HG03095 (cell line): Measurements from ENCODE around the gene HARBI1.
A peak's percentile ranks its signal among the peaks of the same experiment; 100 is the strongest.

Experiments used
- ATAC-seq: cut with Tn5 transposase; IDR thresholded peaks from one replicate; pipeline ENCODE4 v1.9.1; 2021; ENCODE audit warnings: moderate library complexity; ENCODE audit not compliant: unreplicated experiment

HARBI1 gene

GRCh38 chr11:46617134-46617971, at the start of gene HARBI1, which contains the start of gene ATG13:
TSS of gene HARBI1 (minus strand) at chr11:46617227. CDS start at chr11:46616237, 990 bp downstream.
TSS of gene ATG13 (plus strand) at chr11:46617553. CDS start at chr11:46644292, 26,739 bp downstream.
- peak; percentile 95 for ATAC-seq

GRCh38 chr11:46666516-46666915, 49.5 kb upstream of the HARBI1 start:
- no peak for ATAC-seq

GRCh38 chr11:46665356-46665755, 48.3 kb upstream of the HARBI1 start:
- no peak for ATAC-seq

GRCh38 chr11:46664612-46665011, 47.6 kb upstream of the HARBI1 start:
- no peak for ATAC-seq

GRCh38 chr11:46663277-46663940, 46.4 kb upstream of the HARBI1 start:
- ATAC-seq = no peak

- ATAC-seq = no peak
These were observed 45.3 kb upstream of the HARBI1 start for GRCh38 chr11:46662366-46662765.

GRCh38 chr11:46661836-46662235, 44.8 kb upstream of the HARBI1 start:
- ATAC-seq = no peak

GRCh38 chr11:46659908-46660307, 42.9 kb upstream of the HARBI1 start:
- no peak for ATAC-seq

GRCh38 chr11:46658259-46658658, 41.2 kb upstream of the HARBI1 start:
- no peak for ATAC-seq

GRCh38 chr11:46657186-46657585, 40.2 kb upstream of the HARBI1 start:
- ATAC-seq = no peak

- no peak for ATAC-seq
These were observed 38.6 kb upstream of the HARBI1 start for GRCh38 chr11:46655631-46656030.

- ATAC-seq = no peak
These were observed 32.2 kb upstream of the HARBI1 start for GRCh38 chr11:46649180-46649738.

- no peak for ATAC-seq
These were observed 27.0 kb upstream of the HARBI1 start for GRCh38 chr11:46643986-46644385.

GRCh38 chr11:46643531-46643930, 26.5 kb upstream of the HARBI1 start:
- ATAC-seq = no peak

- no peak for ATAC-seq
These were observed 25.8 kb upstream of the HARBI1 start for GRCh38 chr11:46642627-46643335.

GRCh38 chr11:46641639-46642038, 24.6 kb upstream of the HARBI1 start:
- no peak for ATAC-seq

- ATAC-seq = no peak
These were observed 23.2 kb upstream of the HARBI1 start for GRCh38 chr11:46640036-46640788.

GRCh38 chr11:46639197-46639839, 22.3 kb upstream of the HARBI1 start:
- no peak for ATAC-seq

GRCh38 chr11:46637546-46637945, 20.5 kb upstream of the HARBI1 start:
- no peak for ATAC-seq

GRCh38 chr11:46635557-46636139, 18.6 kb upstream of the HARBI1 start:
- ATAC-seq = no peak
